ENCODE measurements around the gene PDZD4.

Gene PDZD4

GRCh38 chrX:153775293-153776119 is 54.8 kb downstream of the PDZD4 start:
- Histone ChIP-seq H3K27ac (no peak overlapping the region), H3K4me3 (no peak overlapping the region)
- peak; percentile 64 for DNase-seq (ENCODE audit: low spot score)
- TF ChIP-seq CTCF (IDR thresholded peaks at IDR 0.05), result no peak

GRCh38 chrX:153774576-153775292 is 55.6 kb downstream of the PDZD4 start:
- no peak for TF ChIP-seq CTCF (IDR thresholded peaks at IDR 0.05)
- no peak overlapping the region for H3K4me3 ChIP-seq
- DNase-seq (ENCODE audit: low spot score), result peak; percentile 50
- no peak overlapping the region for H3K27ac ChIP-seq

GRCh38 chrX:153773741-153774575 is 56.4 kb downstream of the PDZD4 start:
- no peak overlapping the region for H3K27ac ChIP-seq
- no peak overlapping the region for H3K4me3 ChIP-seq
- TF ChIP-seq CTCF (IDR thresholded peaks at IDR 0.05), result no peak
- DNase-seq (ENCODE audit: low spot score), result peak; percentile 62

- peak; percentile 65 for DNase-seq (ENCODE audit: low spot score)
- Histone ChIP-seq H3K4me3 (no peak overlapping the region), H3K27ac (no peak overlapping the region)
- TF ChIP-seq CTCF (IDR thresholded peaks at IDR 0.05), result no peak
Measured at GRCh38 chrX:153773218-153773611, 57.1 kb downstream of the PDZD4 start.

- peak; percentile 73 for DNase-seq (ENCODE audit: low spot score)
- TF ChIP-seq CTCF (IDR thresholded peaks at IDR 0.05), result no peak
- no peak overlapping the region for H3K27ac ChIP-seq
Measured at GRCh38 chrX:153772316-153773217, 57.8 kb downstream of the PDZD4 start.

More at GRCh38 chrX:153772316-153773217, 57.8 kb downstream of the PDZD4 start:
- no peak overlapping the region for H3K4me3 ChIP-seq

All from coronary artery (tissue), 2 donors.